GM13976 (cell line): ENCODE data around the gene MYCL.

Source experiments
- DNase-seq: peaks from one replicate; pipeline ENCODE4 v3.0.0; 2012; ENCODE audit warnings: low spot score
- in situ Hi-C: fragments of 300-500 bp; cut with MboI; formaldehyde crosslinking; loops from one replicate; pipeline ENCODE4 v1.12.0; 2022; ENCODE audit warnings: low sequenced_read_pairs, mixed read lengths, inconsistent platforms; ENCODE audit not compliant: unreplicated experiment
- TF ChIP-seq, protein P1 (sequence below): IDR thresholded peaks from 2 replicates; pipeline ENCODE4 v1.5.1; 2012; ENCODE audit warnings: borderline replicate concordance, mild to moderate bottlenecking; ENCODE audit not compliant: insufficient read depth; ENCODE audit errors: extremely low read depth, missing control alignments, control extremely low read depth

Gene MYCL

DNA sequence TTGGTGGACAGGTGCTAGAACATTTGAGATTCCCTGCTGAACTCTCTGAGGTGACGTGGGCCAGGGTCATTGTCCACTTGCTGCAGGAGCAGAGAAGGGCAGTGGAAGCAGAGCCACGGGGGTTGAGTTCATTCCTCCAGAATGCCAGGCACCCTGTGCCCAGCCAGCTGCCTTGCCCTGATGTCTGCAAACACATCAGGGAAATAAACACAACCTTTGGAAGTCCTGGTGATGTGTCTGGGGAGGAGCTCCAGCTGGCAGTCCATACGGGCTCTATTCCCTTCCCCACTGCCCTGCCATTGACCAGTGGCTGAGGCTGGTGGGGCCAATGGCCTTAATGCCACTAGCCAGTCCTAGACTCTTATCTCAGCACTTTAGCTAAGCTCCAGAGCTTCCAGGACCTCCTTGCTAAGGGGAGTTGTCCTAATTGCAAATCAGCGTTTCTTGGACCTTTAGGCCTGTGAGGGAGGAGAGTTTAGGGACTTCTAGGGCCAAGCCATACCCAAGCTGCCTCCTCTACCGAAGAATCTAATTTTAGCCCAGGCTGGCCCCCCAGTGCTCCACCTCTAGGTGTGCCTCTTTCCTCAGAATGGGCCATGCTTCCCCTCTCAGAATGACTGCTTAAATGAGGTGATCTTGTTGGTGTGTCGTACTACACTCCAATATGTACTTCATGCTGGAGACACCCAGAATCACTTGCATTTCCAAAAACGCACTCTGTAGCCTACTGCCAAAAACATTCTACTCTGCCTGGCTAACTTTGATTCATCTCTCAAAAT, 27.3 kb upstream of the MYCL start:
- TF ChIP-seq, protein P1, sequence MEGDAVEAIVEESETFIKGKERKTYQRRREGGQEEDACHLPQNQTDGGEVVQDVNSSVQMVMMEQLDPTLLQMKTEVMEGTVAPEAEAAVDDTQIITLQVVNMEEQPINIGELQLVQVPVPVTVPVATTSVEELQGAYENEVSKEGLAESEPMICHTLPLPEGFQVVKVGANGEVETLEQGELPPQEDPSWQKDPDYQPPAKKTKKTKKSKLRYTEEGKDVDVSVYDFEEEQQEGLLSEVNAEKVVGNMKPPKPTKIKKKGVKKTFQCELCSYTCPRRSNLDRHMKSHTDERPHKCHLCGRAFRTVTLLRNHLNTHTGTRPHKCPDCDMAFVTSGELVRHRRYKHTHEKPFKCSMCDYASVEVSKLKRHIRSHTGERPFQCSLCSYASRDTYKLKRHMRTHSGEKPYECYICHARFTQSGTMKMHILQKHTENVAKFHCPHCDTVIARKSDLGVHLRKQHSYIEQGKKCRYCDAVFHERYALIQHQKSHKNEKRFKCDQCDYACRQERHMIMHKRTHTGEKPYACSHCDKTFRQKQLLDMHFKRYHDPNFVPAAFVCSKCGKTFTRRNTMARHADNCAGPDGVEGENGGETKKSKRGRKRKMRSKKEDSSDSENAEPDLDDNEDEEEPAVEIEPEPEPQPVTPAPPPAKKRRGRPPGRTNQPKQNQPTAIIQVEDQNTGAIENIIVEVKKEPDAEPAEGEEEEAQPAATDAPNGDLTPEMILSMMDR: no peak
- in situ Hi-C loops: no loop called here
- no peak for DNase-seq

DNA sequence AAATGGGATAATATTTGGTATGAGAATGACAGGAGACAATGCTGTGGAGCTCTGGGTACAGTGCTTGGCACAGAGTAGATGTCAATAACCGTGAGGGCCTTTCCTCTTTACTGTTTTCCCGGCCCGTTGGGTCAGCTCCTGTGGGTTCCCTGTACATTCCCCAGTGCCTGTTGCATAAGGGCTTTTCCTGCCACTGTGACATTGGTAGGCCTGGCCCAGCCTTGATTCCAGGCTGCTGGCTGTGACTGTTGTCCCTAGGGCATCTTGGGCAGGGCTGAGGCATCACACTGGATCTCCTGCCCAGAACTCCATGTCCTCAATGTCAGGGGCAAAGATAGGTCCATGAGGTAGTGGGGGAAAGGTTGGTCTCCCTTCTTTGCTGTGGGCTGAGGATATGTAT, 25.8 kb upstream of the MYCL start:
- no peak for DNase-seq
- in situ Hi-C loops: no loop called here
- TF ChIP-seq, protein P1: no peak

DNA sequence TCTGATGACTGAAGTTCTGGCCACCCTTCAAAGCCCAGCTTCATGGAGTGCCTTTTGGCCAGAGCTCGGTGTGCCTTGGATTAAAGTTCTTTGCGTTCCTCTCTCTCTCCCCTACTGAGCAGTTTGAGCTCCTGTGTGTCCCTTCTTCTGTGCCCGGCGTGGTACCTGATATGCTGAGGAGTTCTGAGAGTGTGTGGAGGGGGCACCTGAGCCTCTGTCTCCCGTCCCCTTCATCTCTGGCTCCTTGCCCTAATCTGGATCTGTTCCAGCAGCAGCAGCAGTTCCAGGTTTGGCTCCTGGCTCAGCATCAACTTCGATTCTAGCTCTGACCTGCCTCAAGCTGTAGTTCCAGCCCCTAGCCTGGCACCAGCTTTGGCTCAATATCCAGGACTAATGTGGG, 25.1 kb upstream of the MYCL start:
- in situ Hi-C loops: no loop called here

DNA sequence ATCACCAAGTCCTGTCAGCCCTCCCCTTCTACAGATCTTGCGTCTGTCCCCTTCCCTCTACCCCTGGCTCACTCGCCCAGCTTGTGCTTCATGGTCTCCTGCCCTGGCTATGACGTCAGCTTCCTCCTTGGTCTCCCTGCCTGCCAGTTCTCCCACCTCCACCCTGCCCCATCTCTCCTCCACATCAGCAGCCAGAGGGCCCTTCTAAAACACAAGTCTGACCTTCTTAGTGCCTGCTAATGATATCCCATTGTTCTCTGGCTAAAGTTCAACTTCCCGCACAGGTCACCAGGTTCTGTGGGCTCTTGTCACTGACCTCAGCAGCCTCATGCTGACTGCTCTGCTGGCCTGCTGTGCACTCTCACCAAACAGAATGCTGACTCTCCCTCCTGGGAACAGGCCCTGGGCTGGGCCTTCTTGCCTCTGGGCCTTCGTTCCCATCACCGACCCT, 24.7 kb upstream of the MYCL start:
- in situ Hi-C loops: no loop called here
- TF ChIP-seq, protein P1: no peak
- no peak for DNase-seq

More for the DNA sequence above, 25.1 kb upstream of the MYCL start:
- TF ChIP-seq, protein P1: no peak
- no peak for DNase-seq

DNA sequence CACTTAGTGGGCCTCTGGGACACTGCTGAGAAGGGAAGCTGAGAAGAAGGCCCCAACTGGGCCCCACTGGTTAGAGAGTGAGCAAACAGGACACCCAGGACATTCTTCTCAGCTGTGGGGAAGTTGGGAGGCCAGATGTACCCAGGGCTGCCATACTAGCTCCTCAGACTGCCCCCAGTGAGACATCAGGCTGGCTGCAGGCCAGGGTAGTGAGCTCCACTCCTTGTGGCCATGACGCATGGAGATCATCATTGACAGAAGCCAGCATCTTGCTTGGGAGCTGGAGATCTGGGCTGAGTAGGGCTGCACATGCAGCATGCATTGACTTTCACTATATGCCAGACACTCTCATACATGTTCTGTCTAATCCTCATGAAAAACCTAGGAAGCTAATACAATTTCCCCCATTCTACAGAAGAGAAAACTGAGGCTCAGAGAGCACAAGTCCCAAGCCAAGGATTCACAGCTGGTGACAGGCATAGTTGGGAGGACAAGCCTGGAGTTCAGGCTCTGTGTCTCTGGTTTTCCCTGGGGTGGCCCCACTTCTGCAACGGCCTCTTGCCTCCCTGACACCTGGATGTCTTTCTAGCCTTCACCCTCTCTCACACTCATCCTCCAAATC, 24.1 kb upstream of the MYCL start:
- no peak for DNase-seq
- in situ Hi-C loops: no loop called here
- TF ChIP-seq, protein P1: no peak

DNA sequence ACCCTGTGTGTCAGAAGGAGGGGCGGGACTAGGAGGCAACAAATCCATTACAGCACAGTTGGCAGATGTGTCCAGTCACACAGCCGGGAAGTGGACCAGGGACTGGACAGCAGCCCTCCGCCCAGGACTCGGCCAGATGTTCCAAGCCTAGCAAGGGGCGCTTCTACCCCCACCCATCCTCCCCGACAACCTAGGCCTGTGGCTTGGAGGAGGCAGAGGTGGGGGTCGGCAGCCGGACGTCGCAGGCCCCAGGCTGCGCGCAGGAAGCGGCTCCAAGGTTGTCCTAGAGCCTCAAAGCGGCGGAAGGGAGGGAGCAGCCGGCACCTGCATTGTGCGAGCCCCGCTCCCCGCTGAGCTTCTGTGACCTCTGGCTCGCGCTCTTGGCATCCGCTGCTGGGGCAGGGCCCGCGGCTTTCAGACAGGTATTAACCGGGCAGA, 20.6 kb upstream of the MYCL start:
- in situ Hi-C loops: loop anchor here (5.0 to 25.0 kb wide), 2 partner anchors 105 to 110 kb away; no protein-coding TSS in a partner anchor
- no peak for DNase-seq
- TF ChIP-seq, protein P1: no peak
